Gastrocnemius medialis (tissue), 4 donors: Measurements from ENCODE around the gene QSOX2.

ENCODE experiments used
- CTCF ChIP-seq, 5 experiments: fragments of 450-650 bp in 3 of 5; fragments of 200-600 bp in 2 of 5; sonication (generic) in 2 of 5; IDR thresholded peaks in 4 of 5; conservative IDR thresholded peaks in 1 of 5; 1 replicate in 4 of 5; 2 replicates in 1 of 5; pipeline ENCODE4 v1.5.1; 2016 to 2019; ENCODE audit warnings: antibody characterized with exemption in 5 of 5, mild to moderate bottlenecking in 3 of 5, moderate library complexity in 3 of 5
- POLR2A ChIP-seq, 2 donors: fragments of 450-650 bp; IDR thresholded peaks; one replicate each; pipeline ENCODE4 v1.6.1; 2017; ENCODE audit warnings: antibody characterized with exemption in 2 of 2, mild to moderate bottlenecking in 2 of 2, moderate library complexity in 2 of 2

GRCh38 chr9:136169495-136169894 is 76.1 kb downstream of the QSOX2 start:
- no peak for TF ChIP-seq POLR2A (IDR thresholded peaks at IDR 0.05)
- TF ChIP-seq CTCF (IDR thresholded peaks at IDR 0.05 in 4 of 5, conservative IDR thresholded peaks at IDR 0.05 in 1 of 5), result no peak
